ENCODE measurements around the gene SYT2.
"Not testable (repeated sequence)": the region's sequence is repeated elsewhere in the genome, so short reads cannot be mapped to it uniquely, and the experiment has no call there.

DNA sequence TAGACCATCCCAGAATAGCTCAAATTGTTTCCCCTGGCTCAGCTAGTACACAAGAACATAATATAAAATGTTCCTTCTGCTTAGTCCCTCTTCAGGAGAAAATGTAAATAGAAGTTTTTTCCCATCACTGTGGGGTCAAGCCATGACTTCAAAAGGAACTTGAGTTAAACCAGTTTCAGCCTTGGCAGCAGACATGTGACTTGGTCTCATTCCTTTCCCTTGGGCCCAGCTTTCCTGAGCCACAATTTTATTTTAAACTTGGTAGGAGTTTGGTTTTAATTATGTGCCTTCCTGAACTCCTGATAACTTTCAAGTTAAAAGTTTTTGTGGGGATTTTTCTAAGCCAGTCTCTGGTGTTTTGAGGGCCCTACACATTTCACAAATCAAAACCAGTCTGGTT is 157.6 kb downstream of the SYT2 start:
- not testable (repeated sequence) for TF ChIP-seq CTCF (conservative IDR thresholded peaks at IDR 0.05 in 1 of 2, IDR thresholded peaks at IDR 0.05 in 1 of 2; ENCODE audit: low read depth in 1 of 2, low read length in 2 of 2); EZH2 (IDR thresholded peaks at IDR 0.05; ENCODE audit: low read length, missing control alignments)
